HG02610 (cell line): ENCODE measurements around the gene KMT2C.
"Not testable (repeated sequence)": the region's sequence is repeated elsewhere in the genome, so short reads cannot be mapped to it uniquely, and the experiment has no call there.

Experiments
- ATAC-seq: cut with Tn5 transposase; IDR thresholded peaks from one replicate; pipeline ENCODE4 v1.9.1; 2021; ENCODE audit warnings: mild to moderate bottlenecking, moderate library complexity; ENCODE audit not compliant: unreplicated experiment

The KMT2C gene

GRCh38 chr7:152435384-152436110 lies at the start of gene KMT2C:
TSS of gene KMT2C (minus strand) at chr7:152436003. CDS start at chr7:152435786, 217 bp downstream.
- ATAC-seq, result peak; percentile 15

DNA sequence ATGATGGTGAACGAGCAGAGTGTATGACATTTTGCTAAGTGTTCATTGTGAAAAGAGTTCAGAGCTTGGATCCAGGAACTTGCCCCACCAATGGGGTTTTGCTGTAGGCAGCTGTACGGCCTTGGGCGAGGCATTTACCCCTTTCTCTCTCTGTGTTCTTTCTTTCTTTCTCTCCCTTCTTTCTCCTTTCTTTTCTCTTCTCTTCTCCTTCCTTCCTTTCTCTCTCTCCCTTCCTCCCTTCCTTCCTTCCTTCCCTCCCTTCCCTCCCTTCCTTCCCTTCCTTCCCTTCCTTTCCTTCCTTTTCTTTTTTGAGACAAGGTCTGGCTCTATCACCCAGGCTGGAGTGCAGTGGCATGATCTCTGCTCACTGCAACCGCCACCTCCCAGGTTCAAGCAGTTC lies 45.3 kb upstream of the KMT2C start:
- no peak for ATAC-seq

DNA sequence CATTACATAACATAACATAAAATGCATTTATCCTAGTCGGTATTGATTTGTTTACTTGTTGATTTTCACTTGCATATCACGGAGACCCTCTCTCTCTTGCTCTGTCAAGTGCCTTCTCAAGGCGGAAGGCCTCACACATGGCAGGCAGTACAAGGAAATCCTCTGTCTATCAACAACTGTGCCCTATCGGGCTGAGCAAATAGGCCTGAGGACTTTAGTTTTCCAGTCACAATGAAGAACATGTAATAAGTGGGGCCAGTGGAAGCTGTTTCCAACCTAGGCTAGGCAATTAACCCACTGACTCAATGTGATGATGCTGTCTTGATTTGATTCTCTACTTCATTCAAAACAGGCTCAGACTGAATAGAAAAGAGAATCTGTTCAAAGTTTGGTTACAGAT lies 44.9 kb upstream of the KMT2C start:
- no peak for ATAC-seq

DNA sequence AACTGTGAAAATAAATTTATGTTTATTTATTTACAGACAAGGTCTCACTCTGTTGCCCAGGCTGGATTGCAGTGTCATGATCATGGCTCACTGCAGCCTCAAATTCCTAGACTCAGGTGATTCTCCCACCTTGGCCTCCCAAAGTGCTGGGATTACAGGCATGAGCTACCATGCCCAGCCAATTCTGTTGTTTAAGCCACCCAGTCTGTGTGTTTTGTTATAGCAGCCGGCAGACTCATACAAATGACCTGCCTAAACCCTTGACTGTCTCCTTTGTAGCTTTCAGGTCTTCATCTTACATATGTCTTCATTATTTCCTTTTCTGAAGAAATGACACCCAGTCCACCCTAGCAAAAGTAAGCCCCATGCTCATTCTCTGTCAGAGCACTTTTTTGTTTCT lies 43.8 kb upstream of the KMT2C start:
- no peak for ATAC-seq

- no peak for ATAC-seq
Observed at GRCh38 chr7:152478140-152478539, 42.3 kb upstream of the KMT2C start.

GRCh38 chr7:152477079-152477478 lies 41.3 kb upstream of the KMT2C start:
- no peak for ATAC-seq

DNA sequence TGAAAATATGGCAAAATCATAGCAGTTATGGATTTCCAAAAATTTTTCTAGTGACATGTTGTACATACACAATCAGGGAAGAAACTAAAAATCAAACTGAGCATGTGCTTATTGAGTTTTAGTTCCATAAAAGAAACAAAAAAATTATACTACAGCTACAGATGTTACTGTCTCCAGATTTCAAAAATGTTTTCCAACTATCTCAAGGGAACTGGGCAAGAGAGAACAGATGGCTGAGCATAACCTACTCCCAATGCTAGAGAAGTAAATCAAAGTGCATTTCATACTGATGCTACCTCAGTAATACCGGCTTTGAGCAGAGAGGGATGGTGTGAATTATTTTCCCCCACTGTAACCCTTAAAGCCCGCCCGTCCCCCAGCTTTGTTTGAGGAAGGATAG lies 40.7 kb upstream of the KMT2C start:
- no peak for ATAC-seq

DNA sequence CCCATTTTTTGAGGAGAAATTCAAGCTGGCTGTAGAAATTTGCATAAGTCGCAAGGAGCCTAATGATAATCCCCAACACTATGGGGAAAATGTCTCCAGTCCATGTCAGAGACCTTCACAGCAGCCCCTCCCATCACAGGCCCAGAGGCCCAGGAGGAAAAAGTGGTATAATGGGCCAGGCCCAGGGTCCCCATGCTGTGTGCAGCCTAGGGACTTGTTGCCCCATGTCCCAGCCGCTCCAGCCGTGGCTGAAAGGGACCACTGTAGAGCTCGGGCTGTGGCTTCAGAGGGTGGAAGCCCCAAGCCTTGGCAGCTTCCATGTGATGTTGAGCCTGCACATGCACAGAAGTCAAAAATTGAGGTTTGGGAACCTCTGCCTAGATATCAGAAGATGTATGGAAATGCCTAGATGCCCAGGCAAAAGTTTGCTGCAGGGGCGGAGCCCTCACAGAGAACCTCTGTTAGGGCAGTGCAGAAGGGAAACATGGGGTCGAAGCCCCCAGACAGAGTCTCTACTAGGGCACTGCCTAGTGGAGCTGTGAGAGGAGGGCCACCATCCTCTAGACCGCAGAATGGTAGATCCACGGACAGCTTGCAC lies 35.3 kb upstream of the KMT2C start:
- ATAC-seq, result not testable (repeated sequence)

GRCh38 chr7:152470251-152471022 lies 34.6 kb upstream of the KMT2C start:
- not testable (repeated sequence) for ATAC-seq

GRCh38 chr7:152469576-152469975 lies 33.8 kb upstream of the KMT2C start:
- not testable (repeated sequence) for ATAC-seq

DNA sequence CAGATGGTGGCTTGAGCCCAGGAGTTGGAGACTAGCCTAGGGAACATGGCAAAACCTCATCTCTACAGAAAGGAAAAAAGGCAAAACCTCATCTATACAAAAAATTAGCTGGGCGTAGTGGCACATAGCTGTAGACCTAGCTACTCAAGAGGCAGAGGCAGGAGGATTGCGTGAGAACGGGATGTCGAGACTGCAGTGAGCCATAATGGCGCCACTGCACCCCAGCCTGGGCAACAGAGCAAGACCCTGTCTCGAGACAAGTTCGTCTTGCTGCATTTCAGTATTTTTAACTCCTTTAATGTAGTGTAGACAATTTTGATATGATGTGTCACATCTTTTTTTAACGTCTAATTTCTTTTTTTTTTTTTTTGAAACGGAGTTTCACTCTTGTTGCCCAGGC lies 31.4 kb upstream of the KMT2C start:
- ATAC-seq, result no peak

GRCh38 chr7:152465119-152465387 lies 29.2 kb upstream of the KMT2C start:
- no peak for ATAC-seq

DNA sequence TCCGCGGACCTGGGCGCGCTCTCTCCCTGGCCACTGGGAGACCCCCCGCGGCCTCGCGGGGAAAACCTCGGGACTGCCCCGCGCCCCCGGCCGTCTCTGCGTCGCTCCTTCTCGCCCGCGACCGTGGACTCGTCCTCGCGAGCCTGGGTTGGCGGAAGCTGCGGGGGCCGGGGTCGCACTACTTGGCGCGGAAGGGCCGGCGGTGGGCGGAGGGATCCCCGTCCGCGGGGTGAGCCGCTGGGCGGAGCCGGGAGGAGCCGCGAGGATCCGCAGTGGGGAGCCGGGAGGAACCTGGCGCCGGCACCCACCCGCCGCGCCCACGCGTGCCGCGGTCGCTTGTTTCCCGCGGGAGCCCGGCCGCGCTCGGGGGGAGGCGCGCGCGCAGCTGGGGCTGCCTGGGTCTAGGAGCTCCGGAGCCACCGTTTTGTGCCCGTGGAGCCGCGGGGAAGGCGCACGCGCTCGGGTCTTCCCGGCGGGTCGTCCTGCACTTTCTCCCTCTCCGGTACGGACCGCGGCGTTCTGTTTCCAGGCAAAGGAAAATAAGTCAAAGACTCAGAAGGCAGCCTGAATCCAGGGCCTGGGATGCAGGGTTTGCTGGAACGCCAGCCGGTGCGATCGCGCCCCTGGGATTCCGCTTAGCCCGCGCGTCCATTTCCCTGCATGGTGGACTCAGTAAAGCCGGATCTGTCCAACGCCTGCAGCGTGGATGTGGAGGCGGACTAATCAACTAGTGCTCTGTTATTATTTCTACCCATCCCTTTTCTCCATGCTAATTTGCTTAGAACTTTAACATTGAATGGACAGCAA lies 28.7 kb upstream of the KMT2C start:
- peak; percentile 33 for ATAC-seq

GRCh38 chr7:152463709-152464311 lies 28.0 kb upstream of the KMT2C start:
- ATAC-seq, result peak; percentile 92

DNA sequence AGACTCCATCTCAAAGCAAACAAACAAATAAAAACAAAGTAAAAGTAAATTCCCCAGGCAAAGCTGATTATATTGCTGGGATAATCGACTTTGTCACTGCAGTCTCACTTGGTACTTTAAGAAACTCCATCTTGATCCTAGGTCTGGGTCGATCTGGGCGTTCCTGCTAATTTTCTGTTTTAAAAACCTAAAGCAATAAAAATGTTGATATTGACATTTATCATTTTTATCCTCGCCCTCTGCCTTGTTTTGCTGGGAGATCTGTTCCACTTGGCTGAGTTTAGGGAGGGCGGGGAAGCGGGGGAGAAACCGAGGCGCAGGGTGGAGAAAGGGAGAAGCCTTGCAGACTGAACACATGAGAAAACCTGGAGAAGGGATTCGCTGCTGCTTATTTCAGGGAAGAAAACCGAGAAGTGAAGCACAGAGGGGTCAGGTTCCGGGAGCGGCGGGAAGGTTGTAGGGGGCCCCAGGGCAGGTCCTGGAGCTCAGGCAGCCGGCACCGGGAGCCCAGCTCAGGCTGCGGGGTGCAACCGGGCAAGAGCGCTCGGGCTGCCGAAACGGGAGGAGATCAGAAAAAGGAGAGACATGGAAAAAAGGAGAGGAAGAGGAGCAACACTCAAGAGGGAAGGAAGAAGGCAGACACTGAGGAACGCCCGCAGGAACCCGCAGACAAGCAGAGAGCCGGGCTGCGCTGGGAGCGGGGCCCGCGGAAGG lies 27.3 kb upstream of the KMT2C start:
- peak; percentile 8 for ATAC-seq

DNA sequence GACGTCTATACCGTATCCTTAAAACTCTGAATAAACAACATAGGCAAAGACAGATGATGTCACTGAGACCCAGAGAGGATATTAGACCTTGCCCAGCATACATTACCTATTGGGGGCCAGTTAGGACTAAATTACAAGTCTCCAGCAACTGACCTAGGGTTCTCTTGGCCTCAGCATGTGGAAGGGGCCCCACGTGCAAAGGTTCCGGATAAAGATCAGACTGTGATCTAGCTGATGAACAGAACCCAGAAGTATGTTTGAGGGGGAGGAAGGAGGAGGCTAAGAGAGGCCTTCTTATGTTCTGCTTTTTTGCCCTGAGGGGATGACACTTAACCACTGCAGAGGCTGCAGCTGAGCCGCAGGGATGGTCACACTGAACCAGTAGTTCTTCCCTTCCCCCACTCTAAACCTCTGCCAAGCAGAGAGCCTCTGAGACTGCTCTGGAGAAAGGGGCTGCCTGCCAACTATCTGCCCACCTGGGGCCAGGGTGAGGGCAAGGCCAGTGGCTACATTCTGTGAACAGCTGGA lies 24.0 kb upstream of the KMT2C start:
- ATAC-seq, result no peak

DNA sequence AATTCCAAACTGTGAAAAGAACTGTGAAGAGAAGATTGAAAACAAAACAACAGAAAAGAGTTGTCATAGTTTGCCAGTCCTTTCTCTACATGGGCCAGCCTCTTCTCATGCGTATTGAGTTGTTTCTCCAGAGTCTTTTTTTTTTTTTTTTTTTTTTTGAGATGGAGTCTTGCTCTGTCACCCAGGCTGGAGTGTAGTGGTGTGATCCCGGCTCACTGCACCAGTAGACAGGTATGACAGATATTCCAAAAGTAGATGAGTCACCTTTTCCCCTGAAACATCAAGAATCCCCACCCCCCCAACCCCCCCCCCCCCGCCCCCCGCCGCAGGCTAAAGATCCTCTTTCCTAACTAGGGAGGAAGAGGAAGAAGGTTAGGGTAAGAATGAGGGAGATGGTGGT lies 15.6 kb upstream of the KMT2C start:
- ATAC-seq, result no peak

- not testable (repeated sequence) for ATAC-seq
Observed at GRCh38 chr7:152445386-152446008, 9.7 kb upstream of the KMT2C start.

DNA sequence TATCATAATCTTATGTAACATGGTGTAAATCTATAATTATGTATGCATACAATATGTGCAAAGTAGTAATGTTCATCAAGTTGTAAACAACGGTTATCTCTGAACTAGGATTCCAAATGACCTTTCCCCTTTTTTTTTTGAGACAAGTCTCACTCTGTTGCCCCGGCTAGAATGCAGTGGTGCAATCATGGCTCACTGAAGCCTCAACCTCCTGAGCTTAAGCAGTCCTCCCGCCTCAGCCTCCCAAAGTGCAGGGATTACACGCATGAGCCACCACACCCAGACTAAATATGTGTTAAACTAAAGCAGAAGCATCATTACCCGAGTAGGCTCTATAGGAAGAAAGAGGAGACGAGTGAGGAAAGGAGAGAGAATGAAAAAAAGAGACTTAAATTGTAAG lies 7.8 kb upstream of the KMT2C start:
- no peak for ATAC-seq
